GM10248 (cell line): ENCODE results near the gene CCDC167.
A peak's percentile ranks its signal among the peaks of the same experiment; 100 is the strongest.

ENCODE experiments used
- CTCF ChIA-PET: fragments of 300-600 bp; sonication (Branson Sonifier 250); formaldehyde crosslinking; extraction: SDS; loops from one replicate; lab custom pipeline; 2021; ENCODE audit warnings: antibody characterized with exemption; lab: Yijun Ruan, JAX
- POLR2A ChIA-PET: fragments of 350-650 bp; sonication (Branson Sonifier 250); formaldehyde crosslinking; extraction: SDS; loops from one replicate; lab custom pipeline; 2020; ENCODE audit warnings: antibody characterized with exemption; lab: Yijun Ruan, JAX
- DNase-seq: peaks from one replicate; pipeline ENCODE4 v3.0.0; 2012; ENCODE audit errors: extremely low spot score
- CTCF ChIP-seq: IDR thresholded peaks from 2 replicates; pipeline ENCODE4 v1.5.1; 2012; ENCODE audit warnings: mild to moderate bottlenecking, low read depth; ENCODE audit errors: extremely low read depth, missing control alignments, control extremely low read depth

The CCDC167 gene

DNA sequence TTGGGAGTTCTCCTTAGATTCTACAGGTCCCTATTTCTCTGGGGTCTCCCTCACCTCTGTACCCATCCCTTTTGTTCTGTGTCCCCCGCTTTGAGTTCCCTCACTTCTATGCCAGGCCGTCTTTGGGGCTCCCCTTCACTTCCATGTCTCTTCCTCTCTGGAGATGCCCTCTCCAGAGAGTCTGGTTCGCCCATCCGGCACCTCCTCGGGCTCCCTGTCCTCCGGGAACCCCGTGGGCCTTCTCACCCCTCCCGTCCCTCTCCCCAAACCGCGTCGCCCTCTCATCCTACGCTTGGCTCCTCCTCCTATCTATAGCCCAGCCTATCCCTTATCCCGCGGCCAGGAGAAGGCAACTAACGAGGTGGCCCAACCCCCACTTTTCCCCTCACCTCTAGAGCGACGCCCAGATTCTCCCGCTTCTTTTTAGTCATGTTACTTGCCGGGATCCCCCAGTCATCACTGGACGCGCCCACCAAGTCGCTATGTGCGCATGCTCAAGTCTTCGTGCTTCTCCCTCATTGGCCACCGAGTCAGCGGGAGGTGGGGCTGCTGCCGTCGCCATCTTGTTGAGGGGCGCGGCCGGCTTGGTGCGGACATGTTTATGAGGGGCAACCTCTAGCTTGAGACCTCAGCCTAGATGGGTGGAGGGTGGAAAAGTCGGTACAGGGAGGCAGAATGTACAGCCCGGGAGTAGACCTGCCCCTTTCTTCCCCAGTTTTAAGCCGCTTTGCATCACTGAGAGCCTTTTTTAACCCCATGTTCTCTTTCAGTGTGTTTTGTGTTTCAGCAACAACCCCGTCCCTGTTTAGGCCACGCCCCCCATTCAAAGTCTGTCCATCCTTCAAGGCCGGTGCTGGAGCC, at the start of gene CCDC167:
Gene CCDC167, minus strand, starts transcription at position 461 of the 861 bp plus-strand sequence. Its CDS starts 30 bp downstream, at position 431.
- no peak for TF ChIP-seq CTCF
- DNase-seq: peak; percentile 95
- ChIA-PET CTCF (interaction anchor here (0.8 to 5.9 kb wide), 3 partner anchors 8 to 66 kb away, joined by 3 to 34 read pairs (median 17); no protein-coding TSS in a partner anchor), POLR2A (no interaction called here)

DNA sequence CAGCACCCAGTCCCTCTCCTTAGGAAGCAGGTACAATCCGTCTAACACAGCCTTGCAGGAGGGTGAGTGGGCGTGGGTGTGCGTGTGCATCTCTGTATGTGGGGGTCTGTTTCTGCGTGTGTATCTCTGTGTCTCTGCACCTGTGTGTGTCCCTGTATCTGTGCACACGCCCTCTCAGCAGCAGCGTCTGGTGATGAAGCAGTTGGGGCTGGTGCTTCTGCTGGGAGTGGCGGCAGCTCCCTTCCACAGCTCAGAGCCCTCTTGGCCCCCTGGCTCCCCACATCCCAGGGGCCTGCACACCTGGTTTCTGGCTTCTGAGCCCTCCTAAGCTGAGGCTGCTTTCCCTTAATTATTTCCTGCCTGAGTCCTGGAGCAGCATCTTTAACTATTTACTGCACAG, 49.5 kb upstream of the CCDC167 start:
- DNase-seq: no peak
- no peak for TF ChIP-seq CTCF
- CTCF ChIA-PET: interaction anchor here (0.9 to 11.9 kb wide), 4 partner anchors 12 to 945 kb away, joined by 3 to 146 read pairs (median 46); no protein-coding TSS in a partner anchor
- POLR2A ChIA-PET: interaction anchor here (1.5 kb wide), 1 partner anchor 10 kb away, joined by 4 read pairs; no protein-coding TSS in a partner anchor

- DNase-seq: no peak
- ChIA-PET CTCF (interaction anchor here (0.7 to 11.9 kb wide), 8 partner anchors 8 to 946 kb away, joined by 3 to 146 read pairs (median 4); no protein-coding TSS in a partner anchor), POLR2A (interaction anchor here (1.1 kb wide), 2 partner anchors 10 to 15 kb away, joined by 3 to 5 read pairs; no protein-coding TSS in a partner anchor)
These were observed 48.5 kb upstream of the CCDC167 start for GRCh38 chr6:37548067-37548674.

DNA sequence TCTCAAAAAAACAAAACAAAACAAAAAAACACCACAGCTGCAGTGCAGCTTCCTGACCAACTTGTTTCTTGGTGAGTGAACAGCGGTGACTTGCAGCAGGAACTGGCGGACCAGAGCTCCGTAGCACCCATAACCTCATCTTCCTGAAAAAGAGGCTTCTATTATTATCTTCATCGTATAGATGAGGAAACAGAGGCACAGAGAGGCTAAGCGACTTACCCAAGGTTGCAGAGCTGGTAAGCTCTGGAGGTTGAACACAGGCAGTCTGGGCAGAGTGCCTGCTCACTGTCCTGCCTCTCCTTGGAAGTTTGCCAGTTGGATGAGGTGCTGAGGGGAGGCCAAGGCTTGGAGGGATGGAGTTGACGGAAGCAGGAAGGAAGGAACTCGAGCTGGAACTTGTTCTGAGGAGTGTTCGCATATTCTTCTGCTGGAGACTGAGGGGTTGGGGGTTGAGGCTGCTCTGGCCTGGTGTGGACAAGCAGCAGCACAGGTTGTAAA, 47.9 kb upstream of the CCDC167 start:
- TF ChIP-seq CTCF: no peak
- DNase-seq: no peak
- POLR2A ChIA-PET: interaction anchor here (1.1 kb wide), 2 partner anchors 10 to 15 kb away, joined by 3 to 5 read pairs; no protein-coding TSS in a partner anchor
- CTCF ChIA-PET: interaction anchor here (0.7 to 11.9 kb wide), 7 partner anchors 9 to 166 kb away, joined by 3 to 146 read pairs (median 4); no protein-coding TSS in a partner anchor

More at GRCh38 chr6:37548067-37548674, 48.5 kb upstream of the CCDC167 start:
- TF ChIP-seq CTCF: no peak

DNA sequence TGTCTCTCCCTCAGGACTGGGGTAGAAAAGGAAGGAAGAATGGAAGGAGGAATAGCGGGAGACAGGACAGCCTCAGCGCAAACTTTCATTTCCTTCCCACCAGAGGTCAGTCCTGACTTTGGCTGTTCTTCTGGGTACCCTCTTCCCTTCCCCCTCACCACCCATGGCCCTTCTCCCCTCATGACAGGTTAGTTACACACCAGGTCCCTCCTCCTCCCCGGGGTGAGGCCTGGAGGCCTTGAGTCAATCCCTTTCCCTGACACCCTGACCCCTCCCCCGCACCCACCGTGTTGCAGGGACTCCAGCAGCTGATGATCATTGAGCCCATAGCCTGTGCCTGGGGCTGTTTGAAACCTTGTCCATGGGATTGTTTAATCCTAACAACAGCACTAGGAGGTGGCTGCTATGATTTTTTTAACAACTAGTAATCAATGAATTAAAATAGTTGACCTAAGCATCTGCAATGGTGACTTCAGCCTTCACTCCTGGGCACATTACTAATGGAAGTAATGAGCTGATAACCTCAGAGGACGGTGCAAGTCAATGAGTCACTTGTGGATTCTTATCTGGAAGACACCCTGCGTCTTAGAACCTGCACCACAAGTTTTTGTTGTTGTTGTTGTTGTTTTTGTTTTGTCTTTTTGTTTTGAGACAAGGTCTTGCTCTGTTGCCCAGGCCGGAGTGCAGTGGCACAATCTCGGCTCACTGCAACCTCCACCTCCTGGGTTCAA, 46.6 kb upstream of the CCDC167 start:
- no peak for DNase-seq
- POLR2A ChIA-PET: no interaction called here
- CTCF ChIA-PET: interaction anchor here (0.7 to 11.9 kb wide), 5 partner anchors 9 to 30 kb away, joined by 3 to 146 read pairs (median 12); no protein-coding TSS in a partner anchor
- TF ChIP-seq CTCF: no peak
